Measurements from ENCODE around the gene EVC2.
A peak's percentile ranks its signal among the peaks of the same experiment; 100 is the strongest.

The EVC2 gene

GRCh38 chr4:5696341-5696740 lies 12.0 kb downstream of the EVC2 start:
- intact Hi-C loops (cut with DNase I) = no loop called here
- no peak for DNase-seq

GRCh38 chr4:5693871-5694270 lies 14.5 kb downstream of the EVC2 start:
- intact Hi-C loops (cut with DNase I) = no loop called here

GRCh38 chr4:5691491-5692132 lies 16.7 kb downstream of the EVC2 start:
- intact Hi-C loops (cut with DNase I) = no loop called here
- DNase-seq = no peak

More at GRCh38 chr4:5693871-5694270, 14.5 kb downstream of the EVC2 start:
- DNase-seq = no peak

- no peak for DNase-seq
- intact Hi-C loops (cut with DNase I) = no loop called here
Measured at GRCh38 chr4:5689065-5689464, 19.3 kb downstream of the EVC2 start.

- DNase-seq = no peak
- intact Hi-C loops (cut with DNase I) = no loop called here
Measured at GRCh38 chr4:5686338-5686737, 22.0 kb downstream of the EVC2 start.

GRCh38 chr4:5685296-5685695 lies 23.1 kb downstream of the EVC2 start:
- DNase-seq = no peak
- intact Hi-C loops (cut with DNase I) = no loop called here

- intact Hi-C loops (cut with DNase I) = no loop called here
- no peak for DNase-seq
Measured at GRCh38 chr4:5683566-5683965, 24.8 kb downstream of the EVC2 start.

- no peak for DNase-seq
- intact Hi-C loops (cut with DNase I) = no loop called here
Measured at GRCh38 chr4:5678977-5679376, 29.4 kb downstream of the EVC2 start.

- DNase-seq = no peak
- intact Hi-C loops (cut with DNase I) = no loop called here
Measured at GRCh38 chr4:5676763-5677162, 31.6 kb downstream of the EVC2 start.

- intact Hi-C loops (cut with DNase I) = no loop called here
- no peak for DNase-seq
Measured at GRCh38 chr4:5666741-5667140, 41.6 kb downstream of the EVC2 start.

- DNase-seq = no peak
- intact Hi-C loops (cut with DNase I) = no loop called here
Measured at GRCh38 chr4:5664778-5665177, 43.6 kb downstream of the EVC2 start.

GRCh38 chr4:5662555-5662954 lies 45.8 kb downstream of the EVC2 start:
- DNase-seq = no peak
- intact Hi-C loops (cut with DNase I) = no loop called here

- intact Hi-C loops (cut with DNase I) = no loop called here
- no peak for DNase-seq
Measured at GRCh38 chr4:5661237-5661636, 47.1 kb downstream of the EVC2 start.

GRCh38 chr4:5660185-5660584 lies 48.2 kb downstream of the EVC2 start:
- intact Hi-C loops (cut with DNase I) = no loop called here

GRCh38 chr4:5658974-5659373 lies 49.4 kb downstream of the EVC2 start:
- DNase-seq = peak in 8 of 42 donors; percentile 14 to 54 (median 27)
- intact Hi-C loops (cut with DNase I) = no loop called here

More at GRCh38 chr4:5660185-5660584, 48.2 kb downstream of the EVC2 start:
- DNase-seq = no peak

- no peak for DNase-seq
- intact Hi-C loops (cut with DNase I) = no loop called here
Measured at GRCh38 chr4:5656415-5656814, 51.9 kb downstream of the EVC2 start.

GRCh38 chr4:5654791-5655190 lies 53.6 kb downstream of the EVC2 start:
- peak in 36 of 42 donors; percentile 4 to 74 (median 35) for DNase-seq
- intact Hi-C loops (cut with DNase I) = no loop called here

- intact Hi-C loops (cut with DNase I) = no loop called here
Measured at GRCh38 chr4:5651089-5651488, 57.3 kb downstream of the EVC2 start.

GRCh38 chr4:5650040-5650439 lies 58.3 kb downstream of the EVC2 start:
- DNase-seq = no peak
- intact Hi-C loops (cut with DNase I) = no loop called here

More at GRCh38 chr4:5651089-5651488, 57.3 kb downstream of the EVC2 start:
- no peak for DNase-seq

GRCh38 chr4:5647351-5647750 lies 61.0 kb downstream of the EVC2 start:
- intact Hi-C loops (cut with DNase I) = no loop called here
- no peak for DNase-seq

GRCh38 chr4:5640096-5640495 lies 68.3 kb downstream of the EVC2 start:
- DNase-seq = no peak
- intact Hi-C loops (cut with DNase I) = no loop called here

- intact Hi-C loops (cut with DNase I) = no loop called here
- no peak for DNase-seq
Measured at GRCh38 chr4:5639556-5639955, 68.8 kb downstream of the EVC2 start.
